ENCODE results near the gene FAM13B.

DNA sequence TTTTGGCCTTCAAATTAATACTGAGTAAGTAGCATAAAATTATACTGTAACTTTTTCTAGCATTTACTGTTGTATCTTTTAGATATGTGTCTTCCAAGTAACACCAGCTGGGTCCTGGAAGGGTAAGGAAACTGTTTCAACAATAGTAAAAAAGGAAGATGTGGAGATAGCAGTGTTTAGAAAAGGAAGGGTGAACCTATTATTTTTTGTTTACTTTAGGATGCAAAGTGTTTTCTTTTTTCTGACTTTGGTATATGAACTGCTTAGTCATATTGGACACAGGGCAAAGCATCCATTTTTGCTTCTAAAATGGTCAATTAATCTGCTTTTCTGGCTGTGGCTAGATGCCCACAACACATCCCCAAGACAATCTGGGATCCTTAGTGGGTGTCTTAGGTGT is 138.3 kb downstream of the FAM13B start:
- TF ChIP-seq CTCF (IDR thresholded peaks at IDR 0.05; ENCODE audit: insufficient read depth, low read depth, low read length) (no peak), EZH2 (IDR thresholded peaks at IDR 0.05; ENCODE audit: insufficient read depth, low read length) (no peak)
